Measurements from ENCODE around the gene PLCL2. TPM values are rescaled to one million over a fixed set of nuclear protein-coding genes. Genes with fewer than 3 reads are reported as not detected.

The PLCL2 gene
- total RNA-seq, 1 donor from 2014 or later, result 26.4 TPM

- Histone ChIP-seq H4K20me1 (ENCODE audit: low read depth) (no peaks in the 10 kb centered on the region), H2AFZ (replicated peaks) (no peak overlapping the region), H3F3A (ENCODE audit: low read depth) (no peaks in the 10 kb centered on the region), H3K4me3 (no peak overlapping the region), H3K36me3 (no peaks in the 10 kb centered on the region), H3K4me1 (no peaks in the 10 kb centered on the region), H3K79me2 (ENCODE audit: low read depth) (no peaks in the 10 kb centered on the region), H3K9me3 (ENCODE audit: low read depth) (no peaks in the 10 kb centered on the region), H3K27ac (no peak overlapping the region), H3K4me2 (no peak overlapping the region), H3K9ac (no peak overlapping the region), H3K27me3 (no peaks in the 10 kb centered on the region)
- H3K27ac Mint-ChIP-seq, result no peak overlapping the region
- H3K4me3 Mint-ChIP-seq, result no peak overlapping the region
- no peak for DNase-seq (ENCODE audit: low spot score)
- H3K9me3 Mint-ChIP-seq, result no peaks in the 10 kb centered on the region
- no peak for TF ChIP-seq EZH2 (IDR thresholded peaks at IDR 0.05)
- no peak for TF ChIP-seq EZH2phosphoT487 (IDR thresholded peaks at IDR 0.05)
- TF ChIP-seq CTCF (IDR thresholded peaks at IDR 0.05), result no peak
- peaks cover 2% of the 10 kb centered on the region for H3K27me3 Mint-ChIP-seq (ENCODE audit: insufficient read depth, low read depth)
- no peaks in the 10 kb centered on the region for H3K36me3 Mint-ChIP-seq
- H3K4me1 Mint-ChIP-seq, result peaks cover 11% of the 10 kb centered on the region
These were observed 172.6 kb downstream of the PLCL2 start for GRCh38 chr3:17057321-17057720.

GRCh38 chr3:17059989-17060550 is 175.3 kb downstream of the PLCL2 start:
- no peaks in the 10 kb centered on the region for H3K27me3 ChIP-seq
- H3K27ac ChIP-seq, result no peak overlapping the region
- no peaks in the 10 kb centered on the region for H3K9me3 Mint-ChIP-seq
- no peaks in the 10 kb centered on the region for H3K4me1 ChIP-seq
- no peak overlapping the region for H2AFZ ChIP-seq (replicated peaks)
- no peaks in the 10 kb centered on the region for H3K79me2 ChIP-seq (ENCODE audit: low read depth)
- no peaks in the 10 kb centered on the region for H4K20me1 ChIP-seq (ENCODE audit: low read depth)
- no peak overlapping the region for H3K27ac Mint-ChIP-seq
- no peaks in the 10 kb centered on the region for H3K9me3 ChIP-seq (ENCODE audit: low read depth)
- no peak overlapping the region for H3K4me3 Mint-ChIP-seq
- H3F3A ChIP-seq (ENCODE audit: low read depth), result no peaks in the 10 kb centered on the region
- H3K4me1 Mint-ChIP-seq, result peaks cover 10% of the 10 kb centered on the region
- no peak overlapping the region for H3K9ac ChIP-seq
- H3K36me3 ChIP-seq, result no peaks in the 10 kb centered on the region
- DNase-seq (ENCODE audit: low spot score), result no peak
- no peak for TF ChIP-seq EZH2 (IDR thresholded peaks at IDR 0.05)
- TF ChIP-seq CTCF (IDR thresholded peaks at IDR 0.05), result no peak
- TF ChIP-seq EZH2phosphoT487 (IDR thresholded peaks at IDR 0.05), result no peak
- no peaks in the 10 kb centered on the region for H3K36me3 Mint-ChIP-seq
- no peak overlapping the region for H3K4me3 ChIP-seq
- H3K27me3 Mint-ChIP-seq (ENCODE audit: insufficient read depth, low read depth), result peaks cover 2% of the 10 kb centered on the region
- H3K4me2 ChIP-seq, result no peak overlapping the region

GRCh38 chr3:17061005-17061404 is 176.2 kb downstream of the PLCL2 start:
- Mint-ChIP-seq H3K27me3 (ENCODE audit: insufficient read depth, low read depth) (peaks cover 2% of the 10 kb centered on the region), H3K27ac (no peak overlapping the region), H3K9me3 (no peaks in the 10 kb centered on the region), H3K4me1 (peaks cover 3% of the 10 kb centered on the region), H3K36me3 (no peaks in the 10 kb centered on the region), H3K4me3 (no peak overlapping the region)
- no peak overlapping the region for H2AFZ ChIP-seq (replicated peaks)
- H3K79me2 ChIP-seq (ENCODE audit: low read depth), result no peaks in the 10 kb centered on the region
- H3K27me3 ChIP-seq, result no peaks in the 10 kb centered on the region
- no peaks in the 10 kb centered on the region for H4K20me1 ChIP-seq (ENCODE audit: low read depth)
- H3F3A ChIP-seq (ENCODE audit: low read depth), result no peaks in the 10 kb centered on the region
- no peak overlapping the region for H3K4me3 ChIP-seq
- H3K4me2 ChIP-seq, result no peak overlapping the region
- DNase-seq (ENCODE audit: low spot score), result no peak
- H3K9ac ChIP-seq, result no peak overlapping the region
- H3K36me3 ChIP-seq, result no peaks in the 10 kb centered on the region
- TF ChIP-seq CTCF (IDR thresholded peaks at IDR 0.05) (no peak), EZH2 (IDR thresholded peaks at IDR 0.05) (no peak), EZH2phosphoT487 (IDR thresholded peaks at IDR 0.05) (no peak)
- no peak overlapping the region for H3K27ac ChIP-seq
- H3K9me3 ChIP-seq (ENCODE audit: low read depth), result no peaks in the 10 kb centered on the region
- no peaks in the 10 kb centered on the region for H3K4me1 ChIP-seq
